A204.1 (cell line): ENCODE measurements around the gene PRR29.
"Not testable (repeated sequence)": the region's sequence is repeated elsewhere in the genome, so short reads cannot be mapped to it uniquely, and the experiment has no call there.

ENCODE experiments used
- FAIRE-seq: peaks from 2 replicates; lab custom pipeline; 2012; peaks lifted over from hg19 to GRCh38; lab: Jason Lieb, UNC

The PRR29 gene

DNA sequence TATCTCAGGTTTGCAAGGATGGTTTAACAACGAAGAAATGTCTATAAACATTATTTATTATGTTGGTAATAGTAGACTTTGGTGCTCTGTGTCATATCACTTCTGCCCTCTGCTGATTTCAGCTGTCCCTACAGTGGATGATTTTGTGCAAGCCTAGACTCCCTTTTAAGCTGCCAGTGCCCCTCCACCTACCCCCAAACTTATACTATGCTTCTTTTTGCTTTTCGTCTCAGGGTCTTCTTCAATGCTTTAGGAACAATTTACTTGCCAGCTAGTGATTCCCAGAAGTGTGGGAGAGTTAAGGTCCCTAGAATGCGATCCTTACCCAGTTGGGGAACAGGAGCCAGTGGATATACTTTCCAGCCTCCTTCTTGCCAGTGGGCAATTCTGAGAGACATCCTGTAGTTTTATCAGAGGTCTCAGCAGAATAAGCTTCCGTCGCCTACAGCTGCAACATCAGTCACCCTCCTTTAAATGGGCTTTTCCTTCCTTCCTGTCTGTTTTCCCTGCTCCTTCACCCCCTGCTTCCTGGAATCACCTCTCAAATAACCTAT, 18.2 kb downstream of the PRR29 start:
- FAIRE-seq = no peak

DNA sequence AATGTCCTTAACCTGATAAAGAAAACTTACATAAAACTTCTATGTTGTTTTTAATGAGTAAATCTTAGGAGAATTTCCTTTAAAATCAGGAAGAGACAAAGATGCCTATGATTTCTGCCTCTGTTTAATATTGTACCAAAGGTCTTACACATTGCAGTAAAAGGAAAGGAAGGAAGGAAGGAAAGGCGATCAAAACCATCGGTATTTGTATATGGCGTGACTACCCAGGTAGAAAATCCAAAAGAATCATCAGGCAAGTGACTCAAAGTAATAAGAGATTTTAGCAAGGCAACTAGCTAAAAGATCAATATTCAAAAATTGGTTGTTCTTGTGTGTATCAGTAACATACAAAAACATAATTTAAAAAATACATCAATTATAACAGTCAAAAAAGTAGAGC, 18.8 kb downstream of the PRR29 start:
- no peak for FAIRE-seq

DNA sequence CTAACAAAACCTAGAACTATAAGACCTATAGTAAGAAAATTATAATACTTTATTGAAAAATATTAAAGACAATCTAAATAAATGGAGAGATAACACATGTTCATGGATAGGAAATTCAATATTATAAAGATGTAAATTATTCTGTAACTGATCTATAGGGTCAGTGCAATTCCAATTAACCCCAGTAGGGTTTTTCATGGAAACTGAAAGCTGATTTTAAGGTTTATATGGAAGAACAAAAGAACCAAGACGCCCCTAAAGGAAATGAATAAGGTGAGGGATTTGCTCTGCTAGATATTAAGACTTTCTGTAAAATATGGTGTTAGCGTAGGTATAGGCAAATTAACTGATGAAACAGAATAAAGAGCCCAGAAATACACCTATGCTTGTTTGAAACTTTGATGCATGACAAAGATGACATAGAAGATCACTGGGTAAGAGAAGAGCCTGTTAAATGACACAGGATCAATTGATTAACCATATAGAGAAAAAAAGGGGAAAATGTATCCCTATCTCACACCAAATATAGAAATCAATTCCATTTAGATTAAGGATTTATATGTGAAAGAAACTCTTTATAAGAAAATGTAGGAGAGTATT, 19.3 kb downstream of the PRR29 start:
- no peak for FAIRE-seq

DNA sequence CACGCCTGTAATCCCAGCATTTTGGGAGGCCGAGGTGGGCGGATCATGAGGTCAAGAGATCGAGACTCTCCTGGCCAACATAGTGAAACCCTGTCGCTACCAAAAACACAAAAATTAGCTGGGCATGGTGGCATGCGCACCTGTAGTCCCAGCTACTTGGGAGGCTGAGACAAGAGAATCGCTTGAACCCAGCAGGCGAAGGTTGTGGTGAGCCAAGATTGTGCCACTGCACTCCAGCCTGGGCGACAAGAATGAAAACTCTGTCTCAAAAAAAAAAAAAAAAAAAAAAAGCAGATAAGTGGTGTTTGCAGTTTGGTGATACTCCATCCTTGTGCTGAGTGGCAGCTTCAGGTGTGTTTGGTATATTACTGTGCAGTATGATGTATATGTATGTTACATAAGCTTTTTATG, 21.4 kb downstream of the PRR29 start:
- FAIRE-seq = not testable (repeated sequence)

DNA sequence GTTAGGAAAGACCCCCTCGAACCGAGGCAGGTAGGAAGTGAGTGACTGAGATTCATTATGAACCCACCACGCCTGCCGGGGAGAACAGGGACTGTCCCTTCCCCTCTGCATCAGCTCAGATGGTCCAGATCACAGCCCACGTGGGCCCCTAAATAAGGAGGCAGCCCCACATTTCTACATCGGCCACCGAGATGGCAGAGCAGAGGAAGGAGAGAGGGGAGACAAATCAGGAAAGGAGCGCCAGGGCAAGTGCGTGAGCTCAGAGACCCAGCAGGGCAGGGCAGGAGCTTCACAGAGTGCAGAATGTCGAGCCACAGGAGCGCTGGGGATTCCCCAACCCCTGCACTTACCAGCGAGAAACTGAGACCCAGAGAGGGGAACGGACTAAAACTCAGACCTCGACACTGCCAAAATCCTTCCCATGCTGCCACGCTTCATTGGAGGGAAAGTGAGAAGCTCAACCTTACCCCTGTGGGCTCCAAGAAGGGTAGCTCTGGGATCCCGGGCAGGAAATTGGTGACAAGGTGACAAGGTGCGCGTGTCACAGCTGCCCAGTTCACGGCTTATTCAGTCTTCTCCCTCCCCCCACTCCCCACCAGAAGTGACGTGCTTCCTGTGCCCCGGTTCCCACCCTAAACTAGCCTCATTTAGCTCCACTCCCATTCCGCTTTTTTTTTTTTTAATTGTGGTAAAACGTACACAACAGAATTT, 22.1 kb downstream of the PRR29 start, which contains the start of gene ICAM2:
TSS of gene ICAM2 (minus strand) at position 578 of the 711 bp plus-strand sequence. CDS start 13,942 bp downstream, outside the sequence.
- FAIRE-seq = no peak

DNA sequence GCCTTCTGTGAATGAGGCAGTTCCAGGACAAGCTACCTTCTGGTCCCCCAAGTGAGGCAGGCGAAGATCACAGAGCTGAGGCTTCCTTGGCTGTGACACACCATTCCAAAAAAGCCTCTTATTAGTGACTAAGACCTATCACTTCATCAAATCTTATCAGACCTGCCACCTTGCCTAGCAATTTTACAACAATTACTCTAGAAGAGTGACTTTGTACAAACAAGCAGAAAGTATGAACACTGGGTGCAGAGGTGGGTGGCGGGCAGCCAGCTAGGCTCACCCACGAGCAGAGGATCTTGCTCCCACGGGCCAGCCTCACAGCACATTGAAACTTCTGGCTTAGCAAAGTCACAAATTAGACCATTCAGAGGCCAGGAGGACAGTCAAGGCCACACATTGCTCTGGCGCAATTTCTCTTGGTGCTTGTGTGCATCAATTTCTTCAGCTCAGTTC, 24.5 kb downstream of the PRR29 start:
- FAIRE-seq = no peak

DNA sequence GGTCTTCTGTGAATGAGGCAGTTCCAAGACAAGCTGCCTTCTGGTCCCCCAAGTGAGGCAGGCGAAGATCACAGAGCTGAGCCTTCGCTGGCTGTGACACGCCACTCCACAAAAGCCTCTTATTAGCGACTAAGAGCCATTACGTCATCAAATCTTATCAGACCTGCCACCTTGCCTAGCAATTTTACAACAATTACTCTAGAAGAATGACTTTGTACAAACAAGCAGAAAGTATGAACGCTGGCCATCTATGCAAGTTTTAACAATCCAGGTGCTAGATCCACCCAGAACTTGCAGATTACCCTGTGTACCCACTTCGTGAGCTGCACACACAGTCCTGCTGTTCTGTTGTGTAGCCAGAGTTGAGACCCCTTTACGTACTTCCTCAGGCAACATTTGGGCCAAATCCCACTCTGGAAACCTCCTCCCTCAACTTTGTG, 26.1 kb downstream of the PRR29 start:
- FAIRE-seq = no peak

DNA sequence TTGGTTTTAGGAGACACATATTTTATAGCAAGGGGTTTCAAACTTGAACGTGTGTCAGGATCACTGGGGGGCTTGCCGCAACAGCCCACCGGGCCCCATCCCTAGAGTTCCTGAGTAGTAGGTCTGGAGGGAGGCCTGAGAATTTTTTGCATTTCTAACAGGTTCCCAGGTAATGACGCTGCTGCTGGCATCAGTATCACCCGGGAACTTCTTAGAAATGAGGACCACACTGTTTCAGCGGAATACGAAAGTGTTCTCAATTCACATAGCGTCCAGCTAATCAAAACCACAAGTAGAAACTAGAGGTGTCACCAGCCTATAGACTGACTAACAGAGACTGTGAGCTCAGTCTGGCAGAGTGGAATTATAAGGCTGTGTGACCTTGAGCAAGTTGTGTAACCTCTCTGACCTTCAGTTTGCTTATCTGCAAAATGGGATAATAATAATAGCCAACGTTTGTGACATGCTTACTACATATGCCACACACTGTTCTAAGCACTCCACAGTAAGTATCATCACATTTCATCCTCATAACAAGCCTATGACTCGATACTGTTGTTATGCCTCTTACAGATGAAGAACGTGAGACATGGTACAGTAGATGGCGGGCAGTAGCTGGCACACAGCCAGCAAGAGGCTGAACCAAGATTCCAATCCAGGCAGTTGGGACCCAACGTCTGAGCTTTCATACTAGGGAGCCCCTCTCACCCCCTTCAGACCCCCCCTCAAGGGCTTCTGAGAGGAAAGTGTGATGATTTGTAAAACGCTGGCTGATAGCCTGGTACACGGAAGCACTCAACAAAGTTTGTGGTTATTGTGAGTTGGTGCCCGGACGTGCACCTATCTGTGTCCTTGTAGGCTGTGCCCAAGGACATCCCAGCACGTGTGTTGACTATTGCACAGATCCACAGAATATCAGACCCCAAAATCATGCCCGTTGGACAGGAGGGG, 26.9 kb downstream of the PRR29 start:
- no peak for FAIRE-seq

DNA sequence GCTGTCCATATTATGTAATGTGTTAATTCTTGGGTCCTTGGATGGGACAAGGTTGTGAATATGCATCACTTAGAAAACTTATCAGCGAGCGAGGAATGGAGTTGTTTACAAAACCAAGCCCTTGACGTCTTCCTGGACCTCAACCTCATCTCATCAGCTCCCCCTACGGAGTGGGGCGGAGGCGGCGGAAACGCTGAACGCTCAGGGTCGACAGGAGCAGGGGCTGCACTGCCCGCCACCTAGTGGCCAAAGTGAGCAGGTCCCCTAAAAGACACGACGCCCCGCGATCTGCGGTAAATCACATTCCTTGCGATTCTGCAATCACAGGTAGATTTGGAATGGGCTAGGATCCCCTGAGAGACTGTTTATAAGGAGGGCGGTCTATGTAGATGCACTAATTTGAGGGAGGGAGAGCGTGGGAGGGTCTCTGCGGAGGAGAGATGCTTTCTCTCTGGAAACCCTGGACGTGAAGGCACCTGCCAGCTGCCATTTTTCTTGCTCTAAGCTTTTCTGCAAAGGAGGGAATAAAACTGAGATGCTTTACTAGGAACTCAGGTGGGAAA, 27.7 kb downstream of the PRR29 start:
- no peak for FAIRE-seq

DNA sequence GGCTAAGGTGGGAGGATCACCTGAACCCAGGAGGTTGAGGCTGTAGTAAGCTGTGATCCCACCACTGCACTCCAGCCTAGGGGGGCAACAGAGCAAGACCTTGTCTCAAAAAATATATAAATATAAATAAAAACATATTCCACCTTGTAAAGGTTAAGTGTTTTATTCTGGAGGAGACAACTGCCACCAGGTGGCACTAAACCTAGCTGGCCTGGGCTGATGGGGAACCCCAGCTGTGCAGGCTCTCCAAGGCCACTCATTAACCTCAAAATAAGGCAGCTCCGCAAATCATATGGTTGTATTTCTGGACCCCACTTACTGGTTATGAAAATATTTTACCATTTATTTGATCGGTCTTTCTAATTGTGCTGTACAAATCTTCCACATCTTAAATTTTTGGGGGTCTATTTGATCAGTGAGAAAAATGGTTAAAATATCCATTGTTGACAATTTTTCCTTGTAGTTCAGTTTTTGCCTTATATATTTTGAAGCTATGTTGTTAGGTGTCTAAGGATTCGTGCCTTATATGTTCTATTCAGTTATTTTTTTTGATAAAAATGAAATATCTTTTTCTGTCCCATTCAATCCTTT, 30.8 kb downstream of the PRR29 start:
- no peak for FAIRE-seq

DNA sequence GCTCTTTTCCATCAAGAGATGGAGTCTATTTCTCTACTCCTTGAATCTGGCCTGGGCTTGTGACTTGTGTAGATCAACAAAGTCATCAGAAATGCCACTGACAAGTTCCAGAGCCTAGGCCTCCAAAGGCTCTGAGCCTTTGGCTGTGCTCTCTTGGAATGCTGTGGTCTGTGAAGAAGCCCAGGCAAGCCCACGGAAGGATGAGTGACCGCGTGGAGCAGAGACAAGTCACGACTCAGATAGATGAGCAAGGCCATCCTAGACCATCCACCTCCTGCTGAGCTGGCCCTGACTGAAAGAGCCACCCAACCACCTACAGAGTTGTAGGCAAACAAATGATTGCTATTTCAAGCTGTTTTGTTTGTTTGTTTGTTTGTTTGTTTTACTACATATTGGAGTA, 33.9 kb downstream of the PRR29 start:
- no peak for FAIRE-seq

DNA sequence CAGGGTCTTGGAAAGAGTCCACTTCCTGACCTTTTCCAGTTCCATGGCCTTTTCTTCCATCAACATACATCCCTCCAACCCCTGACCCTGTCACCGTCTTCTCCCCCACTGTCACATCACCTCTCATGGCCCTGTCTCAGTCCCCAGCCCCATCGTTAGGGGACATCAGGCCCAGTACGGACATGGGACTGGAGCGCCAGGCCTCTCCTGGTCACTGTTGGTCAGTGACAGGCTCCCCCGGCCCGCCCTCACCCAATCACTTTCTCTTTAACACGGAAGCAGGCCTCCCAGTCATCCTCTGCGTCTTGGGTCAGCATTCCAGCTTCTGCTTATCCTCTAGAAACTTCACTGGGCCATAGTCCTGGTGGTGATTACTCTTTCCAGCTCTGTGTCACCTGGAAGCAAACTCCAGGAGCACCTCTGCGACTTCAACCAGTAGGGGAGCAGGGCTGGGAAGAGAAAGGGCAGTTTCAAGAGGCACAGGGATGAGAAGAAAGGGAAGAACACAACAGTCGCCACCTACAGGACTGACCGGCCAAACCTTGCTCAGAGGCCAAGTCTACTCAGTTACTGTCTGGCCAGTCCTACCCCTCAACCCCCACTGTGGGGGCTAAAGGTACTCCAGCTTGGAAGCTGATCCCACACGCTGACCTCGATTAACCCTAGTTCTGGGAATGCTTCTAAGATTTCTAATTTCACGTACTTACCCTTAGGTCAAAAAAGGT, 38.2 kb downstream of the PRR29 start:
- FAIRE-seq = no peak

DNA sequence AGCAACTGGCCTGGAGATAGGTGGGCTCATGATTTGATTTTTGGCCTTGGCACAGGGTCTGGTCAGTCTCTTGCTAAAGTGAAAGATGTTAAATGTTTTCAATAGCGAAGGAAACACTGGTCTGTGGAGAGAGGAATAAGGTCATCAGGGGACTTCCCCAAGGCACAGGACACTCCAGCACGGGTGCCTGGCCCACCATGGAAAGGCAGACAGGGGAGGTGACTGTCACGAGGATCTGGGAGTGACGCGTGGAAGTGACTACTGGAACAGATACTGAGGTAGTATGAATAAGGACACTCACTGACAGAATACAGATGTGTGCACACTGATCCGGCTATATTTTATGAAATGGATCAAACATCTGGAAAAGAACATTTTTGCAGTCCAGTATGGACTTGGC, 39.0 kb downstream of the PRR29 start:
- no peak for FAIRE-seq

DNA sequence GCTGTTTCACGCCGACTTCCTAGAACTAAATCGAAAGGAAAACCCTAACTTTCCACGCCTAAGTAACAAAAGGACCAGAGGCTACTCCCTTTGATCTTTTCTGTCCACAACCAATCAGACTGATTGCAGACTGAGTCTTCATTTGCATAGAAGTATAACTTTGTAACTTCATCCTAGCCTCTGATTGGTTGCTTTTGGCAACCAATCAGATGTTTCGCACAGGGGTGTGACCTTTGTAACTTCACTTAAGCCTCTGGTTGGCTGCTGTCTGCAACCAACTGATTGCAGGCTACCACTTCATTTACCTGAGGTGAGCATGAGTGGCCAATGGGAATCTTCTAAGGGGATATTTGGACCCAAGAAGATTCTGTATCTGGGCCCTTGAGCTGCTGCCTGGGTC, 39.7 kb downstream of the PRR29 start:
- no peak for FAIRE-seq

DNA sequence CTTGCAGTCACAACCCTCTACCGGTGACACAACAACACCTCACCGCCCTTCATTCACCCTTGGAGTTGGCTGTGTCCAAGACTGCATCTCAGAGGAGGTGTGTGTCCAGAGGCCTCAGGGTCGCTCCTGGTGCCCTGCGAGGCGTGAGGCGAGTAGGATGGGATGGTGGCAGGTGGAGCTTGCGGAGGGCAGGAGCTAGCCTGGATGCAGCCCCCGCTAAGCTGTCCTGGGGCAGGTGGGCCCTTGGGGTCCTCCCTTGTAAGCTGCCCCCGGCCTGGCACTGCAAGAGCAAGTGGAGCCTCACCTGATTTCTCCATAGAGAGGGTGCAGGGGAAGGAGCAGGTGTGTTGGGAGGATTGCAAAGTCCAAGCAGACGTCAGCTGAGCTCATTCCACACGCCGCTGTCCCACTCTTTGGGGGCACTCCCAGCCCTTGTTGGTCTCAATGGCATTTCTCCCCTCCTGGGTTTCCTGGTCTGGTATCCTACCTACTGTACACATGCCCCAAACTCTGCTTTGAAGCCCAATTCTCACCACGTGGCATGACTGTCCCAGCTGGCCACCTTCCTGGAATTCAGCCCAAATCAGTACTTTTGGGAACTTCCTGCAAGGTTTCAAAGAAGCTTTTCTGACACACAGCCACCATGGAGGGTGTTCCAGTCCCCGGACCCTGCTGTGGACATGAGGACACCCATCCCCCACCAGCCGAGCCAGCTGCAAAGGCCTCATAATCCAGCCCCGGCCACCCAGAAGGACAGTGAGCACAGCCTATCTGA, 40.4 kb downstream of the PRR29 start:
- no peak for FAIRE-seq

DNA sequence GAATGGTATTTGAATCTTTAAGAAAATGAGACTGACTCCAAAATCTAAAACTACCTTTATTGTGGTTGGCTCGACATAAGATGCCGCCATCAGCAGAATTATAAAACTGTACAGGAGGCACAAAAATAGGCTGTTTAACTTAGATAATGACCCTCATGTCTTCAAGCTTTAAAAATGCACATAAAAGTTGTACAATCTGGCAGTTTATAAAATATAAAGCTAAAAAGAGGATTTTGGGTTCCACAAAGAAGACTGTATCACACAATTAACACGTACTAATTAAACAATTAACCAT, 40.9 kb downstream of the PRR29 start:
- no peak for FAIRE-seq

DNA sequence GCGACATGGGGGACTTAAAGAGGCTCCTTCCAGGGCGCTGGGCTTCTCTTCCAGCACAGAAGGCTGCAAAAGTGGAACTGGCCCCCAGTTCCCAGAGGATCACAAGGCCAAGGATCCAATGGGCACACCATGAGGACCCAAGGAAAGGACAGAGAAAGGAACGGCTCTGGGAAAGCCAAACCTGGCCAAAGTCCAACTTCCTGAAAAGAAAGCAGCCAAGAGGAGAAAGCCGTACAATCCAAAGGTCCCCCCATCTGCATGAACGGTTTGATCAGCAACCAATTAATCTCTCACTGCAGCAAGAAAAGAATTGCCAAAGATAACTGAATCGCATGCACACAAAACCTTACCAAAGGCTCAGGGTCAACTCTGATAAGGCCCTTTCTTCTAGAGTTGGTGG, 42.1 kb downstream of the PRR29 start:
- FAIRE-seq = no peak

DNA sequence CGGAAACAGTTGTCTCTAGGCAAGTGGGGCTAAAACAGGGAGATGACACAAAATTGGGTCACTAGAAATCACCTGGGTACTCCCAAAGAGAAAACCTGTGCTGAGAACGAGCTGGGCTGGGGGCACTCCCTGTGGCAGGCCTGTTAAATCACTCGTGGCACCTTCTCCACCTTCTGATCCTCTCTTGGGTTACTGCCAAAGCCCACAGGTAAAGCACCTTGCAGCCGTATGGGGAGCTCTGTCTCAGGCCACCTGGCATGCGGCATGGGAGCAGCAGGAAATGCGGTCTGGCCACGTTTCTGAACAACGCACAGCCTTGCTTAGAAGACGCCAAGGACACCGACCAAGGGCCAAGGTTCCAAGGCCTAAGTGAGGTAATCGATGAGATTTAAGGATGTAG, 43.8 kb downstream of the PRR29 start:
- FAIRE-seq = no peak

DNA sequence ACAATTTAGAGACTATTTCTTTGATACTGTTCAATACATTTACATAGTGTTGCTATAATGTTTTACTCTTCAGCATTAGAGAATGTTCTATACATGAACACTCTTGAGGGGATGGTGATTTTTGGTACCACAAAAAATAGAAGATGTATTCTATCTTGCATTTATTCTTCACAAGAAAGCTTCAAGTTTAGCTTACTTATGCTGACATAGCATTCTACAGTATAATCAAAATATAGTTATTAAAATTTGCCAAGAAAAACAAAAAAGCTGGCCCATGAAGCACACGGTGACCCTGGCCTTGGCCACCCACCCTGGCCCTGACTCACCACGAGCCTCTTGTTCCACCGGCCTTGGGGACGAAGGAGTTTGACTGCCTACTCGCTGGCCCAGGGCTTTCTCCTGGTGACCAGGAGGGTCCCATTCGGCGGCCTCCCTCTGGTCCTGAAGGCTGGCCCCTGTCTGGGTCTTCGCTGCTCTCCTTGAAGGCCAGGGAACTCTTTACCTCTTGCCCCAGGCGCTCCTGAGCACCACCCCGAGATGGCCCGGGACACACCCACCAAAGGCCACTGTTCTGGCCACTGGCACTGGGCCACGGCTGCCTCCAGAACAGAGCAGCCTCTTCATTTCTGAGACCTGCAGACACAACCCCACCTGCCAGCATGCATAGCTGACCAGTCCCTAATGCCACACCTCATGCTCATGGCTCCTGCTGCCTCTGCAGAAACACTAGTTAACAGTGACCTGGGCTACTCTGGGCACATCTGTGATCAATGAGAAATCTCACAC, 44.7 kb downstream of the PRR29 start:
- FAIRE-seq = no peak

DNA sequence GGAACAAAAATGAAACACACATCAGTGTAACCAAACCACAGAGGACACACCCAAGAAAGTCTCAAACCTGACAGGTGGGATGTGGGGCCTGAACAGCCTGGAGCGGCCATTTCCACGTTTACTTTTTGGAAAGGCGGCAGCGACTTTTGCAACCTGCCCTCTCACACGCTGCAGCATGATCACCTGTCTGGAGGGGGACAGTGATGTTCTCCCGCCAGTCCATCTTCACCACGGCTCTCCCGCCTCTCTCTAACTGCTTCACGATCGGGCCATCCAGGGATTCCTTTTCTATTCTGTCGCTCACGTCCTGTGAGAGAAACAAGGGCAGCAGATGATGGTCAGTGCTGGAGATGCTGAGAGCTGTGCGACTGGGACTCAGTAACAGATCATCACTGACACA, 47.0 kb downstream of the PRR29 start:
- FAIRE-seq = no peak
